ENCODE results near the gene PRR23E.

The PRR23E gene

GRCh38 chr3:127177226-127177625 is 15.7 kb upstream of the PRR23E start:
- TF ChIP-seq CTBP1 (IDR thresholded peaks at IDR 0.05; ENCODE audit: borderline replicate concordance) (no peak), ZNF384 (IDR thresholded peaks at IDR 0.05) (no peak), ELF4 (IDR thresholded peaks at IDR 0.05) (no peak)
- ChIA-PET POLR2A (no interaction called here), CTCF (no interaction called here)
- DNase-seq (ENCODE audit: extremely low spot score): peak; percentile 3

- ChIA-PET CTCF (no interaction called here), POLR2A (no interaction called here)
- TF ChIP-seq CTBP1 (IDR thresholded peaks at IDR 0.05; ENCODE audit: borderline replicate concordance): no peak
- no peak for TF ChIP-seq TARDBP (IDR thresholded peaks at IDR 0.05)
- TF ChIP-seq NFRKB (IDR thresholded peaks at IDR 0.05): no peak
- no peak for TF ChIP-seq ELF4 (IDR thresholded peaks at IDR 0.05)
- TF ChIP-seq ZNF384 (IDR thresholded peaks at IDR 0.05): no peak
- TF ChIP-seq FOXM1 (IDR thresholded peaks at IDR 0.05; ENCODE audit: borderline replicate concordance): no peak
- no peak for TF ChIP-seq SP1 (IDR thresholded peaks at IDR 0.05)
- no peak for TF ChIP-seq FOXA1 (IDR thresholded peaks at IDR 0.05)
- no peak for TF ChIP-seq FOXK2 (IDR thresholded peaks at IDR 0.05)
- no peak for TF ChIP-seq L3MBTL2 (conservative IDR thresholded peaks at IDR 0.05)
- no peak for DNase-seq (ENCODE audit: extremely low spot score)
These were observed 12.1 kb upstream of the PRR23E start for GRCh38 chr3:127180859-127181258.

- TF ChIP-seq FOXA1 (IDR thresholded peaks at IDR 0.05) (no peak), HDGF (IDR thresholded peaks at IDR 0.05; ENCODE audit: borderline replicate concordance) (no peak), PKNOX1 (IDR thresholded peaks at IDR 0.05) (no peak), ZNF384 (IDR thresholded peaks at IDR 0.05) (no peak), TARDBP (IDR thresholded peaks at IDR 0.05) (no peak)
- ChIA-PET CTCF (no interaction called here), POLR2A (no interaction called here)
- DNase-seq (ENCODE audit: extremely low spot score): peak; percentile 3
These were observed 10.5 kb upstream of the PRR23E start for GRCh38 chr3:127182431-127182830.

- POLR2A ChIA-PET: no interaction called here
- no peak for DNase-seq (ENCODE audit: extremely low spot score)
- CTCF ChIA-PET: no interaction called here
- TF ChIP-seq NFRKB (IDR thresholded peaks at IDR 0.05) (no peak), TARDBP (IDR thresholded peaks at IDR 0.05) (no peak)
These were observed 9.8 kb upstream of the PRR23E start for GRCh38 chr3:127182848-127183714.

GRCh38 chr3:127183931-127184869 is 8.7 kb upstream of the PRR23E start:
- POLR2A ChIA-PET: no interaction called here
- CTCF ChIA-PET: no interaction called here
- DNase-seq (ENCODE audit: extremely low spot score): no peak
- TF ChIP-seq PKNOX1 (IDR thresholded peaks at IDR 0.05): no peak
- no peak for TF ChIP-seq ARNT (IDR thresholded peaks at IDR 0.05)
- TF ChIP-seq ELF4 (IDR thresholded peaks at IDR 0.05): no peak
- no peak for TF ChIP-seq CTBP1 (IDR thresholded peaks at IDR 0.05; ENCODE audit: borderline replicate concordance)
- no peak for TF ChIP-seq L3MBTL2 (conservative IDR thresholded peaks at IDR 0.05)
- TF ChIP-seq FOXK2 (IDR thresholded peaks at IDR 0.05): no peak
- no peak for TF ChIP-seq SP1 (IDR thresholded peaks at IDR 0.05)
- no peak for TF ChIP-seq HDGF (IDR thresholded peaks at IDR 0.05; ENCODE audit: borderline replicate concordance)
- TF ChIP-seq FOXM1 (IDR thresholded peaks at IDR 0.05; ENCODE audit: borderline replicate concordance): no peak
- no peak for TF ChIP-seq SUZ12 (IDR thresholded peaks at IDR 0.05)
- TF ChIP-seq TARDBP (IDR thresholded peaks at IDR 0.05): no peak
- no peak for TF ChIP-seq FOXA1 (IDR thresholded peaks at IDR 0.05)
- no peak for TF ChIP-seq LEF1 (IDR thresholded peaks at IDR 0.05; ENCODE audit: borderline replicate concordance)
- no peak for TF ChIP-seq BHLHE40 (IDR thresholded peaks at IDR 0.05; ENCODE audit: borderline replicate concordance)
- no peak for TF ChIP-seq NFRKB (IDR thresholded peaks at IDR 0.05)
- no peak for TF ChIP-seq ZNF384 (IDR thresholded peaks at IDR 0.05)

- no peak for TF ChIP-seq ELF4 (IDR thresholded peaks at IDR 0.05)
- no peak for TF ChIP-seq NFRKB (IDR thresholded peaks at IDR 0.05)
- TF ChIP-seq LEF1 (IDR thresholded peaks at IDR 0.05; ENCODE audit: borderline replicate concordance): no peak
- TF ChIP-seq FOXM1 (IDR thresholded peaks at IDR 0.05; ENCODE audit: borderline replicate concordance): no peak
- no peak for TF ChIP-seq PKNOX1 (IDR thresholded peaks at IDR 0.05)
- no peak for TF ChIP-seq HDGF (IDR thresholded peaks at IDR 0.05; ENCODE audit: borderline replicate concordance)
- TF ChIP-seq CTBP1 (IDR thresholded peaks at IDR 0.05; ENCODE audit: borderline replicate concordance): no peak
- TF ChIP-seq SUZ12 (IDR thresholded peaks at IDR 0.05): no peak
- no peak for TF ChIP-seq FOXA1 (IDR thresholded peaks at IDR 0.05)
- TF ChIP-seq L3MBTL2 (conservative IDR thresholded peaks at IDR 0.05): no peak
- TF ChIP-seq FOXK2 (IDR thresholded peaks at IDR 0.05): no peak
- no peak for TF ChIP-seq SP1 (IDR thresholded peaks at IDR 0.05)
- TF ChIP-seq BHLHE40 (IDR thresholded peaks at IDR 0.05; ENCODE audit: borderline replicate concordance): no peak
- ChIA-PET POLR2A (no interaction called here), CTCF (no interaction called here)
- DNase-seq (ENCODE audit: extremely low spot score): no peak
These were observed 8.1 kb upstream of the PRR23E start for GRCh38 chr3:127184870-127185216.
